HCT116 (cell line): ENCODE results near the gene KCND1. TPM values are rescaled to one million over a fixed set of nuclear protein-coding genes. Genes with fewer than 3 reads are reported as not detected.

Source experiments
- ATAC-seq: fragments of 200-7000 bp; cut with Tn5 transposase; 2 replicates; pipeline ENCODE4 v1.9.1; 2020; ENCODE audit warnings: mild to moderate bottlenecking, moderate library complexity
- BruUV-seq: library from RNA; stranded (reverse); fragments of 400-500 nt; replicated peaks from 2 replicates; lab custom pipeline; 2021; lab: Mats Ljungman, UMichigan
- CTCF ChIA-PET: fragments of 300-600 bp; sonication (Branson Sonifier 250); formaldehyde crosslinking; loops from one replicate; lab custom pipeline; 2021; ENCODE audit warnings: antibody characterized with exemption; lab: Charles Lee
- POLR2A ChIA-PET: fragments of 300-600, 350-600 bp; sonication (Branson Sonifier 250); formaldehyde crosslinking; loops from one replicate; lab custom pipeline; 2021; ENCODE audit warnings: antibody characterized with exemption; lab: Charles Lee
- RAD21 ChIA-PET, 2 experiments: fragments of 300-600 bp; sonication (Branson Sonifier 250); formaldehyde crosslinking; loops; one replicate each; lab custom pipeline; 2023; ENCODE audit warnings: low total read pairs in 2 of 2; ENCODE audit not compliant: uncharacterized antibody in 2 of 2, unreplicated experiment in 2 of 2, low non-redundant PET in 1 of 2; lab: Charles Lee
- DNase-seq: peaks from one replicate; pipeline ENCODE4 v3.0.0-alpha.2; 2010; ENCODE audit warnings: low read depth, low spot score
- H2AFZ ChIP-seq: fragments of 200-600 bp; shearing (Covaris generic), sonication (generic); 2 replicates; pipeline ENCODE4 v1.6.1; 2017; ENCODE audit warnings: low read depth, mixed run types, mixed read lengths, antibody characterized with exemption, low read length; ENCODE audit not compliant: poor library complexity, severe bottlenecking
- H3K27ac ChIP-seq: 2 replicates; pipeline ENCODE4 v1.5.1; 2012; ENCODE audit warnings: low read depth, low read length
- H3K27me3 ChIP-seq: fragments of 200-600 bp; sonication (generic); 2 replicates; pipeline ENCODE4 v1.6.1; 2016; ENCODE audit warnings: mixed run types, low read length, mixed read lengths; ENCODE audit not compliant: insufficient read depth
- H3K36me3 ChIP-seq, 2 experiments: fragments of 200-500 bp in 1 of 2; fragments of 200-600 bp in 1 of 2; sonication (Bioruptor generic) in 1 of 2; sonication (generic) in 1 of 2; 2 replicates each; pipeline versions ENCODE4 v1.5.1 to v1.6.1; 2014 to 2016; ENCODE audit warnings: low read length in 2 of 2, inconsistent platforms in 1 of 2, mixed read lengths in 1 of 2, mixed run types in 1 of 2; ENCODE audit not compliant: insufficient read depth in 2 of 2, control insufficient read depth in 1 of 2
- H3K4me1 ChIP-seq, 2 experiments: fragments of 200-600 bp in 1 of 2; sonication (generic) in 1 of 2; 2 replicates each; pipeline versions ENCODE4 v1.5.1 to v1.6.1; 2012 to 2017; ENCODE audit warnings: low read length in 2 of 2, inconsistent platforms in 1 of 2, mild to moderate bottlenecking in 1 of 2, mixed read lengths in 1 of 2, mixed run types in 1 of 2, moderate library complexity in 1 of 2; ENCODE audit not compliant: insufficient read depth in 2 of 2, control insufficient read depth in 1 of 2
- H3K4me2 ChIP-seq: fragments of 200-600 bp; sonication (generic); 2 replicates; pipeline ENCODE4 v1.6.1; 2017; ENCODE audit warnings: mixed run types, low read length, mixed read lengths
- H3K4me3 ChIP-seq, 2 experiments: fragments of 200-600 bp in 1 of 2; sonication (generic) in 1 of 2; replicated peaks in 1 of 2; 2 replicates each; pipeline ENCODE4 v1.5.1; 2011 to 2016; ENCODE audit warnings: low read length in 2 of 2, control low read depth in 1 of 2, low read depth in 1 of 2, mild to moderate bottlenecking in 1 of 2, mixed read lengths in 1 of 2, mixed run types in 1 of 2
- H3K79me2 ChIP-seq: fragments of 200-600 bp; sonication (generic); 2 replicates; pipeline ENCODE4 v1.6.1; 2017; ENCODE audit warnings: mild to moderate bottlenecking, mixed run types, low read length, moderate library complexity, mixed read lengths; ENCODE audit not compliant: insufficient read depth
- H3K9ac ChIP-seq: fragments of 200-600 bp; sonication (generic); 2 replicates; pipeline ENCODE4 v1.6.1; 2016; ENCODE audit warnings: low read length, mixed read lengths
- H3K9me2 ChIP-seq: fragments of 200-600 bp; sonication (generic), shearing (Covaris generic); 2 replicates; pipeline ENCODE4 v1.6.1; 2017; ENCODE audit warnings: mixed run types, mild to moderate bottlenecking, moderate library complexity; ENCODE audit not compliant: insufficient read depth
- H3K9me3 ChIP-seq, 2 experiments: fragments of 200-500 bp in 1 of 2; fragments of 200-600 bp in 1 of 2; sonication (Bioruptor generic) in 1 of 2; sonication (generic) in 1 of 2; 2 replicates each; pipeline ENCODE4 v1.6.1; 2014 to 2017; ENCODE audit warnings: low read length in 2 of 2, mixed read lengths in 2 of 2, inconsistent platforms in 1 of 2, low read depth in 1 of 2, mild to moderate bottlenecking in 1 of 2, mixed run types in 1 of 2, moderate library complexity in 1 of 2; ENCODE audit not compliant: control insufficient read depth in 1 of 2, insufficient read depth in 1 of 2
- H4K20me1 ChIP-seq: fragments of 200-600 bp; sonication (generic), shearing (Covaris generic); 2 replicates; pipeline ENCODE4 v1.6.1; 2017; ENCODE audit warnings: mixed run types, mild to moderate bottlenecking, moderate library complexity; ENCODE audit not compliant: insufficient read depth
- ATF3 ChIP-seq: IDR thresholded peaks from 2 replicates; pipeline ENCODE4 v1.6.1; 2012
- CTCF ChIP-seq, 3 experiments: fragments of 200-600 bp in 1 of 3; sonication (generic) in 1 of 3; IDR thresholded peaks in 2 of 3; conservative IDR thresholded peaks in 1 of 3; 2 replicates each; pipeline ENCODE4 v1.5.1; 2012 to 2017; ENCODE audit warnings: low read depth in 2 of 3, low read length in 2 of 3, antibody characterized with exemption in 1 of 3, borderline replicate concordance in 1 of 3, control low read depth in 1 of 3, mild to moderate bottlenecking in 1 of 3, mixed read lengths in 1 of 3, mixed run types in 1 of 3, moderate library complexity in 1 of 3; ENCODE audit not compliant: insufficient read depth in 1 of 3
- EGR1 ChIP-seq: IDR thresholded peaks from 2 replicates; pipeline ENCODE4 v1.6.1; 2012; ENCODE audit warnings: low read depth
- ELF1 ChIP-seq: IDR thresholded peaks from 2 replicates; pipeline ENCODE4 v1.6.1; 2012; ENCODE audit warnings: low read depth, borderline replicate concordance
- EZH2phosphoT487 ChIP-seq: fragments of 200-600 bp; IDR thresholded peaks from 2 replicates; pipeline ENCODE4 v1.6.1; 2018; ENCODE audit warnings: antibody characterized with exemption, borderline replicate concordance
- FOSL1 ChIP-seq: IDR thresholded peaks from 2 replicates; pipeline ENCODE4 v1.6.1; 2012; ENCODE audit warnings: low read depth
- JUND ChIP-seq: IDR thresholded peaks from 2 replicates; pipeline ENCODE4 v1.6.1; 2012
- RAD21 ChIP-seq: IDR thresholded peaks from 2 replicates; pipeline ENCODE4 v1.6.1; 2012; ENCODE audit warnings: low read depth, mild to moderate bottlenecking
- SIN3A ChIP-seq: IDR thresholded peaks from 2 replicates; pipeline ENCODE4 v1.6.1; 2012; ENCODE audit warnings: low read depth
- SP1 ChIP-seq: IDR thresholded peaks from 2 replicates; pipeline ENCODE4 v1.6.1; 2012; ENCODE audit warnings: low read depth
- SRF ChIP-seq: IDR thresholded peaks from 2 replicates; pipeline ENCODE4 v1.6.1; 2012; ENCODE audit warnings: low read depth
- TCF7L2 ChIP-seq: IDR thresholded peaks from 2 replicates; pipeline ENCODE4 v1.7.0; 2011; ENCODE audit warnings: borderline replicate concordance, inconsistent platforms; ENCODE audit not compliant: insufficient read depth, insufficient read length; ENCODE audit errors: extremely low read depth
- YY1 ChIP-seq: IDR thresholded peaks from 2 replicates; pipeline ENCODE4 v1.6.1; 2011; ENCODE audit warnings: low read length, low read depth, moderate library complexity, mild to moderate bottlenecking; ENCODE audit not compliant: insufficient replicate concordance; ENCODE audit errors: extremely low read depth
- ZNF274 ChIP-seq: fragments of 200-500 bp; sonication (Bioruptor generic); IDR thresholded peaks from 2 replicates; pipeline ENCODE4 v1.6.1; 2014; ENCODE audit warnings: mild to moderate bottlenecking, low read depth, low read length, inconsistent platforms
- intact Hi-C: fragments of 100-400 bp; cut with micrococcal nuclease; formaldehyde crosslinking; loops from 2 replicates; pipeline ENCODE4 v1.10.0; 2022
- total RNA-seq: library from RNA; stranded (reverse); gene quantifications from one replicate; pipeline ENCODE4 v1.2.1, GENCODE V29; 2021; ENCODE audit not compliant: unreplicated experiment

The KCND1 gene
- total RNA-seq, 1 experiment from 2014 or later = 5.5 TPM

GRCh38 chrX:48978226-48978625 lies 6.6 kb upstream of the KCND1 start:
- no peaks in the 10 kb centered on the region for H3K9me3 ChIP-seq

More at GRCh38 chrX:48978226-48978625, 6.6 kb upstream of the KCND1 start:
- no TSS peak for BruUV-seq
- Histone ChIP-seq H3K79me2 (no peaks in the 10 kb centered on the region), H3K36me3 (peaks cover 0 to 9% of the 10 kb centered on the region in 2 experiments; a peak in 1 of 4 replicates), H3K9ac (no peak overlapping the region), H3K4me2 (no peak overlapping the region), H3K9me2 (no peaks in the 10 kb centered on the region), H4K20me1 (no peaks in the 10 kb centered on the region), H3K27me3 (no peaks in the 10 kb centered on the region), H3K4me1 (no peaks in the 10 kb centered on the region), H2AFZ (no peak overlapping the region), H3K4me3 (no peak overlapping the region), H3K27ac (no peak overlapping the region)
- ChIA-PET RAD21 (no interaction called here), CTCF (no interaction called here), POLR2A (no interaction called here)
- intact Hi-C loops = no loop called here
- no peak for TF ChIP-seq EZH2phosphoT487
- TF ChIP-seq ZNF274 = no peak
- TF ChIP-seq TCF7L2 = no peak
- TF ChIP-seq RAD21 = no peak
- no peak for TF ChIP-seq SIN3A
- no peak for TF ChIP-seq ATF3
- no peak for TF ChIP-seq EGR1
- TF ChIP-seq SRF = no peak
- TF ChIP-seq FOSL1 = no peak
- no peak for TF ChIP-seq CTCF (IDR thresholded peaks at IDR 0.05 in 2 of 3, conservative IDR thresholded peaks at IDR 0.05 in 1 of 3; ENCODE audit: borderline replicate concordance in 1 of 3, insufficient read depth in 1 of 3, low read depth in 2 of 3, low read length in 2 of 3)
- TF ChIP-seq YY1 = no peak
- no peak for TF ChIP-seq ELF1
- TF ChIP-seq SP1 = no peak
- no peak for TF ChIP-seq JUND
- ATAC-seq = no peak
- no peak for DNase-seq
